Vagina (tissue), 2 donors: ENCODE measurements around the gene INPP4A.

Experiments
- POLR2A ChIP-seq, 2 donors: fragments of 450-650 bp; IDR thresholded peaks; one replicate each; pipeline ENCODE4 v1.6.1; 2017; ENCODE audit warnings: antibody characterized with exemption in 2 of 2, mild to moderate bottlenecking in 2 of 2, moderate library complexity in 2 of 2
- TF ChIP-seq, protein P1 (sequence below), 3 experiments: fragments of 450-650 bp in 2 of 3; fragments of 200-600 bp in 1 of 3; sonication (generic) in 1 of 3; IDR thresholded peaks; one replicate each; pipeline ENCODE4 v1.5.1; 2017 to 2019; ENCODE audit warnings: antibody characterized with exemption in 3 of 3, mild to moderate bottlenecking in 2 of 3, moderate library complexity in 2 of 3

DNA sequence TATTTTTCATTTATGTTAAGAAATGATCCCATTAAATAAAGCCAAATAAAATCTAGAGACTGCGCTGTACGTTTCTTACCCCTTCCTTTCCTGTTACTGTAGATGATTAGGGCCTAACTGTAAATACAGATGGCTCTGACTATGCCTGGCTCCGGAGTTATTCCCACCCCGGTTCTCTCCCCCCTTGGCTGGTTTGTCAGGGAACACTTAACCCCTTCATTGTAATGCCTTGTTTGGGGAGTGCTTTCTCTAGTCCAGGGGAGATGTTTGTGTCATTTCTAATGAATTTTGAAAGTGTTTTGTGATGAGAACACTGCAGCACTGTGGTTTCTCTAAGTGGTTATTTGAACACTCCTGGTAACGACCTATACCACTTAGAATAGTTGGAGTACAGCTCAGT, 172.5 kb downstream of the INPP4A start:
- TF ChIP-seq POLR2A (IDR thresholded peaks at IDR 0.05): no peak
- TF ChIP-seq, protein P1, sequence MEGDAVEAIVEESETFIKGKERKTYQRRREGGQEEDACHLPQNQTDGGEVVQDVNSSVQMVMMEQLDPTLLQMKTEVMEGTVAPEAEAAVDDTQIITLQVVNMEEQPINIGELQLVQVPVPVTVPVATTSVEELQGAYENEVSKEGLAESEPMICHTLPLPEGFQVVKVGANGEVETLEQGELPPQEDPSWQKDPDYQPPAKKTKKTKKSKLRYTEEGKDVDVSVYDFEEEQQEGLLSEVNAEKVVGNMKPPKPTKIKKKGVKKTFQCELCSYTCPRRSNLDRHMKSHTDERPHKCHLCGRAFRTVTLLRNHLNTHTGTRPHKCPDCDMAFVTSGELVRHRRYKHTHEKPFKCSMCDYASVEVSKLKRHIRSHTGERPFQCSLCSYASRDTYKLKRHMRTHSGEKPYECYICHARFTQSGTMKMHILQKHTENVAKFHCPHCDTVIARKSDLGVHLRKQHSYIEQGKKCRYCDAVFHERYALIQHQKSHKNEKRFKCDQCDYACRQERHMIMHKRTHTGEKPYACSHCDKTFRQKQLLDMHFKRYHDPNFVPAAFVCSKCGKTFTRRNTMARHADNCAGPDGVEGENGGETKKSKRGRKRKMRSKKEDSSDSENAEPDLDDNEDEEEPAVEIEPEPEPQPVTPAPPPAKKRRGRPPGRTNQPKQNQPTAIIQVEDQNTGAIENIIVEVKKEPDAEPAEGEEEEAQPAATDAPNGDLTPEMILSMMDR (IDR thresholded peaks at IDR 0.05): no peak
